MM.1S (cell line): ENCODE measurements around the gene EPHB1.

Source experiments
- CTCF ChIP-seq: fragments of 300-600 bp; sonication (generic); IDR thresholded peaks from 2 replicates; pipeline ENCODE4 v1.5.1; 2016; ENCODE audit warnings: antibody characterized with exemption, low read length, mixed read lengths
- EZH2 ChIP-seq: fragments of 300-600 bp; sonication (generic); optimal IDR thresholded peaks from 2 replicates; pipeline ENCODE3; 2017; ENCODE audit warnings: low read depth, mild to moderate bottlenecking, antibody characterized with exemption, low read length, mixed read lengths

GRCh38 chr3:135141672-135142071, 346.6 kb downstream of the EPHB1 start:
- TF ChIP-seq CTCF: no peak
- TF ChIP-seq EZH2: no peak
